Colonic mucosa (tissue), 4 donors: Measurements from ENCODE around the gene CACNG6. TPM values are rescaled to one million over a fixed set of nuclear protein-coding genes. Genes with fewer than 3 reads are reported as not detected.

Experiments used
- DNase-seq: peaks from one replicate; pipeline ENCODE4 v3.0.0-alpha.2; 2020
- H3K27ac ChIP-seq: fragments of 200-600 bp; one replicate; pipeline ENCODE4 v1.8.0; 2021
- H3K27me3 ChIP-seq: fragments of 200-600 bp; one replicate; pipeline ENCODE4 v1.8.0; 2021
- H3K36me3 ChIP-seq: fragments of 200-600 bp; one replicate; pipeline ENCODE4 v1.8.0; 2021
- H3K4me1 ChIP-seq: fragments of 200-600 bp; one replicate; pipeline ENCODE4 v1.8.0; 2021; ENCODE audit warnings: mild to moderate bottlenecking
- H3K4me3 ChIP-seq: fragments of 200-600 bp; one replicate; pipeline ENCODE4 v1.8.0; 2021
- H3K9ac ChIP-seq, 2 donors: one replicate each; pipeline ENCODE4 v1.7.0; 2013; ENCODE audit warnings: control low read depth in 2 of 2, low read depth in 2 of 2, low read length in 2 of 2
- H3K9me3 ChIP-seq: fragments of 200-600 bp; one replicate; pipeline ENCODE4 v1.8.0; 2021
- intact Hi-C: fragments of 100-400 bp; cut with DNase I; formaldehyde crosslinking; loops from one replicate; pipeline ENCODE4 v1.14.1; 2022
- total RNA-seq, 2 donors: library from RNA; stranded (reverse); fragmentation: NEBNext Ultra II Directional in 1 of 2; extraction: Animal tissue kit (Norgen Biotek cat#: 25700) in 1 of 2; gene quantifications; one replicate each; pipeline ENCODE4 v1.2.1, GENCODE V29; 2021
- TF ChIP-seq, protein P1 (sequence below): fragments of 200-600 bp; IDR thresholded peaks from one replicate; pipeline ENCODE4 v1.8.0; 2022; ENCODE audit warnings: antibody characterized with exemption, mild to moderate bottlenecking
- donor health status: healthy.
- donor health status: DM: no; HTN: no; CAD: no.
- donor health status: DM: no; HTN: no; CAD: no.

The CACNG6 gene
- total RNA-seq, 2 donors from 2014 or later, result not detected

GRCh38 chr19:54040003-54040402 is 48.6 kb downstream of the CACNG6 start:
- Histone ChIP-seq H3K27me3 (no peaks in the 10 kb centered on the region), H3K9me3 (no peaks in the 10 kb centered on the region), H3K27ac (no peak overlapping the region), H3K4me3 (no peak overlapping the region), H3K9ac (no peak overlapping the region), H3K4me1 (no peaks in the 10 kb centered on the region), H3K36me3 (no peaks in the 10 kb centered on the region)
- intact Hi-C loops, result no loop called here
- DNase-seq, result no peak
- TF ChIP-seq, protein P1, sequence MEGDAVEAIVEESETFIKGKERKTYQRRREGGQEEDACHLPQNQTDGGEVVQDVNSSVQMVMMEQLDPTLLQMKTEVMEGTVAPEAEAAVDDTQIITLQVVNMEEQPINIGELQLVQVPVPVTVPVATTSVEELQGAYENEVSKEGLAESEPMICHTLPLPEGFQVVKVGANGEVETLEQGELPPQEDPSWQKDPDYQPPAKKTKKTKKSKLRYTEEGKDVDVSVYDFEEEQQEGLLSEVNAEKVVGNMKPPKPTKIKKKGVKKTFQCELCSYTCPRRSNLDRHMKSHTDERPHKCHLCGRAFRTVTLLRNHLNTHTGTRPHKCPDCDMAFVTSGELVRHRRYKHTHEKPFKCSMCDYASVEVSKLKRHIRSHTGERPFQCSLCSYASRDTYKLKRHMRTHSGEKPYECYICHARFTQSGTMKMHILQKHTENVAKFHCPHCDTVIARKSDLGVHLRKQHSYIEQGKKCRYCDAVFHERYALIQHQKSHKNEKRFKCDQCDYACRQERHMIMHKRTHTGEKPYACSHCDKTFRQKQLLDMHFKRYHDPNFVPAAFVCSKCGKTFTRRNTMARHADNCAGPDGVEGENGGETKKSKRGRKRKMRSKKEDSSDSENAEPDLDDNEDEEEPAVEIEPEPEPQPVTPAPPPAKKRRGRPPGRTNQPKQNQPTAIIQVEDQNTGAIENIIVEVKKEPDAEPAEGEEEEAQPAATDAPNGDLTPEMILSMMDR, result no peak

- no peaks in the 10 kb centered on the region for H3K4me1 ChIP-seq
- intact Hi-C loops, result no loop called here
Observed at GRCh38 chr19:54041969-54042606, 50.7 kb downstream of the CACNG6 start.

DNA sequence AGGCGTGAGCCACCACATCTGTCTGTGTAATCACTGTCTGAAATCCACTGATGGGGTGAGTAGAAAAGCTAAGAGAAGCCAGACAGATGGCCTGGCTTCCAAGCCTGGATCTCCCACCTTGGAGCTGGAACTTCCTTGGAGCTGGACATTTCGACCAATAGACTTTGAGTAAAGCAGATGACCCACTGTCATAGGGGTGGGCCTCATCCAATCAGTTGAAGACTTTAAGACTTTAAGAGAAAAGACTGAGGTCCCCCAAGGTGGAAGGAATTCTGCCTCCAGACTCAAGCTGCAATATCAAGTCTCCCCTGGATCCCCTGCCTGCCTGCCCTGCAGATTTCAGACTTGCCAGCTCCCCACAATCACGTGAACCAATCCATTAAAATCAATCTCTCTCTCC is 51.6 kb downstream of the CACNG6 start:
- H3K9me3 ChIP-seq, result no peaks in the 10 kb centered on the region
- DNase-seq, result no peak
- TF ChIP-seq, protein P1, result no peak
- H3K9ac ChIP-seq, result no peak overlapping the region
- no peaks in the 10 kb centered on the region for H3K4me1 ChIP-seq
- H3K27me3 ChIP-seq, result no peaks in the 10 kb centered on the region
- no peaks in the 10 kb centered on the region for H3K36me3 ChIP-seq
- H3K27ac ChIP-seq, result no peak overlapping the region
- H3K4me3 ChIP-seq, result no peak overlapping the region
- intact Hi-C loops, result no loop called here

More at GRCh38 chr19:54041969-54042606, 50.7 kb downstream of the CACNG6 start:
- Histone ChIP-seq H3K27ac (no peak overlapping the region), H3K9me3 (no peaks in the 10 kb centered on the region), H3K36me3 (no peaks in the 10 kb centered on the region), H3K4me3 (no peak overlapping the region), H3K27me3 (no peaks in the 10 kb centered on the region), H3K9ac (no peak overlapping the region)
- TF ChIP-seq, protein P1, result no peak
- no peak for DNase-seq

GRCh38 chr19:54045771-54046170 is 54.3 kb downstream of the CACNG6 start:
- TF ChIP-seq, protein P1, result no peak
- H3K4me3 ChIP-seq, result no peak overlapping the region
- H3K27me3 ChIP-seq, result no peaks in the 10 kb centered on the region
- no peak overlapping the region for H3K9ac ChIP-seq
- no peak overlapping the region for H3K27ac ChIP-seq
- no peaks in the 10 kb centered on the region for H3K9me3 ChIP-seq
- intact Hi-C loops, result no loop called here
- DNase-seq, result no peak
- H3K36me3 ChIP-seq, result no peaks in the 10 kb centered on the region
- no peaks in the 10 kb centered on the region for H3K4me1 ChIP-seq

DNA sequence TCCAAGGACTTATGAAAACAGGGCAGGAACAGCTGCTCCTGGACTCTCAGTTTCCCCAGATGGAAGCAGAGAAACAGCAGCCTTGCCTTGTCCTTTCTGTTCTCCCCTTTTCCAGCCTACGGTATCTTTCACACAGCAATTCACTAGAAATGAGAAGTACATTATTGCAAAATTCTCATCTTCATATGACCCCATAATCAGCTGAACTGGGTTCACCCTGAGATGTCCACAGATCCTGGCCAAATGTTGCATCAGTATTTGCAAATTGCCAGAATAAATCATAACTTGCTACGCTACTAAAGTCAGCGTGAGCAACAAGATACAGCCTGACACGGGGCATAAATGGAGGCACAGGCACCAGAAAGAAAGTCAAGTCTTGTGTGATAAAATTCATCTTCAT is 56.2 kb downstream of the CACNG6 start:
- Histone ChIP-seq H3K27me3 (no peaks in the 10 kb centered on the region), H3K9ac (no peak overlapping the region), H3K27ac (no peak overlapping the region), H3K9me3 (no peaks in the 10 kb centered on the region), H3K4me1 (no peaks in the 10 kb centered on the region), H3K36me3 (no peaks in the 10 kb centered on the region), H3K4me3 (no peak overlapping the region)
- intact Hi-C loops, result no loop called here
- TF ChIP-seq, protein P1, result no peak
- no peak for DNase-seq

Other genes with a start within 250 kb of the CACNG6 start
- under 1 TPM in 1 of 2 donors, not detected in 1; 0.11 TPM for gene NLRP12, start 167.3 kb upstream of the CACNG6 start, total RNA-seq
- 100 to 1,000 TPM in 1 of 2 donors, 10 to 100 TPM in 1; 80.5 to 110 TPM for gene MYADM, start 123.8 kb upstream of the CACNG6 start, total RNA-seq
- gene PRKCG, start 109.4 kb upstream of the CACNG6 start, total RNA-seq, result under 1 TPM; 0.08 to 0.22 TPM
- gene CACNG7, start 82.4 kb upstream of the CACNG6 start, total RNA-seq, result under 1 TPM in 1 of 2 donors, not detected in 1; 0.16 TPM
- under 1 TPM; 0.02 to 0.03 TPM for gene CACNG8, start 28.7 kb upstream of the CACNG6 start, total RNA-seq
- not detected for gene VSTM1, start 72.3 kb downstream of the CACNG6 start, total RNA-seq
- not detected for gene TARM1, start 89.7 kb downstream of the CACNG6 start, total RNA-seq
- gene OSCAR, start 109.2 kb downstream of the CACNG6 start, total RNA-seq, result 1 to 10 TPM in 1 of 2 donors, under 1 TPM in 1; 0.57 to 1.6 TPM
- 100 to 1,000 TPM; 138 to 188 TPM for gene NDUFA3, start 111.2 kb downstream of the CACNG6 start, total RNA-seq
- 10 to 100 TPM; 15.9 to 17.2 TPM for gene TFPT, start 124.0 kb downstream of the CACNG6 start, total RNA-seq
- 10 to 100 TPM; 39.5 to 65.6 TPM for gene PRPF31, start 124.1 kb downstream of the CACNG6 start, total RNA-seq
- 10 to 100 TPM; 38.4 to 57.3 TPM for gene CNOT3, start 146.1 kb downstream of the CACNG6 start, total RNA-seq
- gene LENG1, start 168.1 kb downstream of the CACNG6 start, total RNA-seq, result 1 to 10 TPM; 6.2 to 8.1 TPM
- gene TMC4, start 181.5 kb downstream of the CACNG6 start, total RNA-seq, result 100 to 1,000 TPM in 1 of 2 donors, 10 to 100 TPM in 1; 80.9 to 165 TPM
- gene MBOAT7, start 197.9 kb downstream of the CACNG6 start, total RNA-seq, result 100 to 1,000 TPM; 122 to 142 TPM
- 10 to 100 TPM; 47.9 to 52.7 TPM for gene TSEN34, start 199.7 kb downstream of the CACNG6 start, total RNA-seq
- 1,000 to 10,000 TPM; 1,149 to 1,300 TPM for gene RPS9, start 209.2 kb downstream of the CACNG6 start, total RNA-seq
- 1 to 10 TPM in 1 of 2 donors, under 1 TPM in 1; 0.44 to 4.1 TPM for gene LILRB3, start 231.4 kb downstream of the CACNG6 start, total RNA-seq